T-helper 2 cell treated with Interferon-gamma antibody and Interleukin-4, amounts not matched to agents 100 ng/mL and 5 ng/mL, for 36 hours (primary cell): ENCODE measurements around the gene FSD1. TPM values are rescaled to one million over a fixed set of nuclear protein-coding genes. Genes with fewer than 3 reads are reported as not detected.
"Not testable (repeated sequence)": the region's sequence is repeated elsewhere in the genome, so short reads cannot be mapped to it uniquely, and the experiment has no call there.

Experiments
- intact Hi-C: fragments of 100-400 bp; cut with micrococcal nuclease; formaldehyde crosslinking; loops from one replicate; pipeline ENCODE4 v1.15.1; 2023
- total RNA-seq: library from RNA; stranded (reverse); gene quantifications from 2 replicates; pipeline ENCODE4 v1.2.3, GENCODE V29; 2022

Gene FSD1
- 12.6 and 13.8 TPM in 2 replicates for total RNA-seq

DNA sequence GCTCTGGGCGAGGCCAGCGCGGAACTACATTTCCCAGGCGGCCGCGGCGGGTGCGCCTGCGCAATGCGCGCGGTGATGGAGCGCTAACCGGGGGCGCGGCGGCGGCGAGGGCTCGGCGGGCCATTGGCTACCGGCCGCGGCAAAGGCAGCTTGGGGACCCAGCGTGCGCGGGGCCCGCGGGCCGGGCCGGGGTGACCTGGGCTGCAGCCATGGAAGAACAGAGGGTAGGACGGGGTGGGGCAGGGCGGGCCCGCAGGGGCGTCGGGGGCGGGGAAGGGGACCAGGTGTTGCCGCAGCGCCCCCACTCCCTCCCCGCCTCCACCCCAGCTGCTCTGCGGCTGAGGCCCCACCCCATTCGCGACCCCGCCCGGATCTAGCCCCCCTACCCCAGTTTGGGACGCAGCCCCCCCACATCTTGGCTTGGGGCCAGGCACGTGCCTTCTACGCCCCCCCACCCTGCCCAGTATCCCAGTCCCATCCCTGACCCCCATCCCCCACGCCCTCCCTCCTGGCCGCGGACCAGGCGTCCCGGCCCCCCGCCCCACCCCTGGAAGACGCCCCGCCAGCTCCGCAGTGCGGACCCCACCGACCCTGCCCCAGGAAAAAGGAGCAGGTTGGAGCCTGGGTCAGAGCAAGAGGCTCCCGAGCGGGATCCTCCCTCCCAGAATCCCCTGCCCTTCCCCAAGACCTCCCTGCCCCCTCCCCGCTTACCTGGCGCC, at the start of gene FSD1:
TSS of gene FSD1 (plus strand) at position 61 of the 719 bp plus-strand sequence. CDS start at position 210, 149 bp downstream.
- intact Hi-C loops = no loop called here

DNA sequence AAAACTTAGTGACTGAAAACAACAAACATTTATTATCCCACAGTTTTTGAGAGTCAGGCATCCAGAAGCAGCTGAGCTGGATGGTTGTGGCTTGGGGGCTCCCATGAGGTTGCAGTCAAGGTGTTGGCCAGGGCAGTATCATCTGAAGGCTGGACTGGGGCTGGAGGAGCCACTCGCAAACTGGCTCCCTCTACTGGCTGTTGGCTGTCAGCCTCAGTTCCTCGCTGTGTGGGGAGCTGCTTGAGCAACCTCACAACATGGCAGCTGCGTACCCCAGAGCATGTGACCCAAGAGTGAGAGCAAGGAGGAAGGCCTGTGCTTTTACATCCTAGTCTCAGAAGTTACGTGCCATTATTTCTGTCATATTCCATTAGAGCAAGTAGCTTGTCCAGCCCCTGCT, 47.8 kb upstream of the FSD1 start:
- intact Hi-C loops = no loop called here

DNA sequence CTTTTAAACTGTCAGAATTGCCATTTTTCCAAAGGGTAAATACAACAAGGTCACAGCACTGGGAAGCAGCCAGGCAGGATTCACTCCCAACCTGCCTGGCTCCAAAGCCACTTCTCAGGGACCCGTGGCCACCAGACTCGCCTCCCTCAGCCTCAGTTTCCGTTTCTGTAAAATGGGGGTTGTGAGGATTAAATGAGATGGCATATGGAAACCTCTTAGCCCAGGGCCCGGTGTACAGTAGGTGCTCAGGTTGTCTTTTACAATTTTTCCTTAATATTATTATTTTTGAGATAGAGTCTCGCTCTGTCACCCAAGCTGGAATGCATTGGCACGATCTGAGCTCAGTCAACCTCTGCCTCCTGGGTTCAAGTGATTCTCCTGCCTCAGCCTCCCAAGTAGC, 47.4 kb upstream of the FSD1 start:
- intact Hi-C loops = no loop called here

DNA sequence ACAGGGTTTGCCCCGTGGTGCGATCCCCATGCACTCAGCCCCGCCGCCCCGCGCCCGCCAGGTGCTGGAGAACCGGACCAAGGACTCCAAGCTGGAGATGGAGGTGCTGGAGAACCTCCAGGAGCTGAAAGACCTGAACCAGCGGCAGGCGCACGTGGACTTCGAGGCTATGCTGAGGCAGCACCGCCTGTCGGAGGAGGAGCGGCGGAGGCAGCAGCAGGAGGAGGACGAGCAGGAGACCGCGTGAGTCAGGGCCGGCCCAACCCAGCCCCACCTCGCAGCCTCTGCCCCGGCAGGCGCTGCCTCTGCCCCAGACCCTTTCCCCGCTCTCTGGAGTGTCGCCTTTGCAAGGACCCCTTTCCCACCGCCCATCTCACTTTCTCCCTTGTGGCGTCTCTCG, 46.2 kb upstream of the FSD1 start:
- intact Hi-C loops = no loop called here

DNA sequence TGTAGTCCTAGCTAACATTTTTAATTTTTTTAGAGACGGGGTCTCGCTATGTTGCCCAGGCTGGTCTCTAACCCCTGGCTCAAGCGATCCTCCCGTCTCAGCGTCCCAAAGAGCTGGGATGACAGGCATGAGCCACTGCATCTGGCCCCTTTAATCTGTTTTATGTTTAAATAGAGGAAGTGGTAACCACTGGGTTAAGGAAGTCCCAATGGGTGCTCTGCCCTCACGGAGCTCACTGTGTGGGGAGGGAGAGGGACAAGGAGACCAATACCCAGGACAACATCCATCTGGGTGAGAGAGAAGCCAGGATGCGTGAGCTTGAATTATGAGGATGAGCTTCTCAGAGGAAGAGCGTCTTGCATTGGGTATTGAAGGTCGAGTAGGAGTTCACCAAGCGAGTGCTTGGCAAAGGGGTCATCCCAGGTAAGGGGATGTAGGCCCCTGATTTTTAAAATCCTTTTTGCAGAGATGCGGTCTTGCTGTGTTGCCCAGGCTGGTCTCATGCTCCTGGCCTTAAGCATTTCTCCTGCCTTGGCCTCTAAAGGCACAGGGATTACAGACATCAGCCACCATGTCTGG, 43.7 kb upstream of the FSD1 start:
- intact Hi-C loops = no loop called here

DNA sequence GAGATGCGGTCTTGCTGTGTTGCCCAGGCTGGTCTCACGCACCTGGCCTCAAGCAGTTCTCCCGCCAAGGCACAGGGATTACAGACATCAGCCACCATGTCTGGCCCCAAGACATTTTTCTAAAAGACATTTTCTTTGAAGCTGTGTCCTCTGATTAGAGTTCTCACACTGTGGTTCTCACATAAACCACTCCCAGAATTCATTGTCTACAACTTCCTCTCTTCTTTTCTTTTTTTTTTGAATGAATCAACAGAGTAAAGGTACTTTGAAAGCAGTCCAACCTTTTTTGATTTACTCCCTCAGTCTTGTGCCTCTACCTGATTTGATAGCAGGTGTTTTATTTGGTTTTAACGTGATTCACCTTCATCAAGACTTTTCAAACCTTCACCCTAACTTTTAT, 39.6 kb upstream of the FSD1 start:
- intact Hi-C loops = no loop called here

DNA sequence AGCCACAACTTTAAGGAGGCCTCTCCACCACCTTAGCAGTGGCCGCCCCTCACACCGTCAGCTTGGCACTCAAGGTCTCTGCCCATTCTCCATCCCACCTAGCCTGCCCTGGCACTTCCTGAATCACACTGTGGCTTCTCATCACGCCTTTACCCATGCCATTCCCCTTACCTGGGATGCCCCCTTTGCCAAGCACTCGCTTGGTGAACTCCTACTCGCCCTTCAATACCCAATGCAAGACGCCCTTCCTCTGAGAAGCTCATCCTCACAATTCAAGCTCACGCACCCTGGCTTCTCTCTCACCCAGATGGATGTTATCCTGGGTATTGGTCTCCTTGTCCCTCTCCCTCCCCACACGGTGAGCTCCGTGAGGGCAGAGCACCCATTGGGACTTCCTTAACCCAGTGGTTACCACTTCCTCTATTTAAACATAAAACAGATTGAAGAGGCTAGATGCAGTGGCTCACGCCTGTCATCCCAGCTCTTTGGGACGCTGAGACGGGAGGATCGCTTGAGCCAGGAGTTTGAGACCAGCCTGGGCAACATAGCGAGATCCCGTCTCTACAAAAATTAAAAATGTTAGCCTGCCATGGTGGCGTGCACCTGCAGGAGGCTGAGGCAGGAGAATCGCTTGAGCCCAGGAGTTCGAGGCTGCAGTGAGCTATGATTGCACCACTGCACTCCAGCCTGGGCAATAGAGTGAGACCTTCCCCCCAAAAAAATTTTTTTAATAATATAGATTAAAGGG, 38.0 kb upstream of the FSD1 start:
- intact Hi-C loops = loop anchor here (2.0 kb wide), 1 partner anchor 258 kb away; no protein-coding TSS in a partner anchor

DNA sequence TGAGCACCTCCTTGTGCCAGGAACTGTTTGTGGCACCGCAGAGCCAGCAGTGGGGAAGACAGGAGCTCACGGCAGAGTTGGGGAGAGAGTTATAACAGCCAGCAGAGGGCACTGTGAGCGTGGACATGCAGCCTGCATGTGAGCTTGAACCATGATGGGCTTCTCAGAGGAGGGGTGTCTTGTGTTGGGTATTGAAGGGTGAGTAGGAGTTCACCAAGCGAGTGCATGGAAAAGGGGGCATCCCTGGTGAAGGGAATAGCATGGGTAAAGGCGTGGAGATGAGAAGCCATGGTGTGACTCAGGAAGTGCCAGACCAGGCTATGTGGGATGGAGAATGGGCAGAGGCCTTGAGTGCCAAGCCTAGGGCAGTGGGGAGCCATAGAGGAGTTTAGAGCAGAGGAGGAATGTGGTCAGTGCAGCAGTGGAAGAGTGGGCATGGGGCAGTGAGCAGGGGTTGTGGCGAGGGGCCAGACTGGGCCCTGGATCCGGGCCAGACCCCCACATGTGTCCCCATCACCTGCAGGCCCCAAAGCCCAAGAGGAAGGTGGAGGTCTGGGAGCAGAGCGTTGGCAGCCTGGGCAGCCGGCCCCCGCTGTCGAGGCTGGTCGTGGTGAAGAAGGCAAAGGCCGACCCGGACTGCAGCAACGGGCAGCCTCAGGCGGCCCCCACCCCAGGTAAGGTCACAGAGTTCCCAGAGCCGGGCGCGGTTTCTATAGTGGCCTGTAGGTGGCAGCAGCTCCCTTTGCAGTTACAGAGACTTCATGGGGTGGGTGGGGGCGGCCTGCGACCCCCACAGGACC, 37.1 kb upstream of the FSD1 start:
- intact Hi-C loops = loop anchor here (1.0 to 2.0 kb wide), 3 partner anchors 85 to 258 kb away; partner anchors contain the start of gene SH3GL1

DNA sequence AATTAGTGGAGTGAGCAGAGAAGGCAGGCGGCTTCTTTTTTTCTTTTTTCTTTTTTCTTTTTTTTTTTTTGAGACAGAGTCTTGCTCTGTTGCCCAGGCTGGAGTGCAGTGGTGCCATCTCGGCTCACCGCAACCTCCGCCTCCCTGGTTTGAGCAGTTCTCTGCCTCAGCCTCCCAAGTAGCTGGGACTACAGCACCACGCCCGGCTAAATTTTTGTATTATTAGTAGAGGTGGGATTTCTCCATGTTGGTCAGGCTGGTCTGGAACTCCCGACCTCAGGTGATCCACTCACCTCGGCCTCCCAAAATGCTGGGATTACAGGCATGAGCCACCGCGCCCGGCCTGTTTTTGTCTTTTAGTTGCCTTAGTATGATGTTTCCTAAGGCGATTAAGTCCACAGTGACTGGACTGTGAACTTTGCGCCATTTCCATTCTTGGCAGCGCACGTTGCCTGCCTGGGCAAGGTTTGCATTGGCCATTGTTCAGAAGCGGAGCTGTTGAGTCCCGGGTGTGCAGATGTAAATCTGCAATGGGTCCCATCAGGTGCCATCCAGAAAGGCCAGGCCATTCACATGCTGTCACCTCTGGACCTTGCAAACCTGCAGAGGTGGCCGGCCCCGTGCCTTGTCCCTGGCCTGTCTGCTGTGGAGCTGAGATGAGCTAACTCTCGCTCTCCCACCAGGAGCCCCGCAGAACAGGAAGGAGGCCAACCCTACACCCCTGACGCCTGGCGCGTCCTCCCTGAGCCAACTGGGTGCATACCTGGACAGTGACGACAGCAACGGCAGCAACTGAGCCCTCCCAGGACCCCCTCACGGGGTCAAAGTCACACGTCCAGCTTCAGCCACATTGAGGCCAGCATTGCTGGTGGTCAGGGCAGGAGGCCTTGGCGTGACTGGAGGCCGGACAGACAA, 36.2 kb upstream of the FSD1 start:
- intact Hi-C loops = loop anchor here (1.0 to 2.0 kb wide), 3 partner anchors 84 to 257 kb away; partner anchors contain the start of gene SH3GL1

DNA sequence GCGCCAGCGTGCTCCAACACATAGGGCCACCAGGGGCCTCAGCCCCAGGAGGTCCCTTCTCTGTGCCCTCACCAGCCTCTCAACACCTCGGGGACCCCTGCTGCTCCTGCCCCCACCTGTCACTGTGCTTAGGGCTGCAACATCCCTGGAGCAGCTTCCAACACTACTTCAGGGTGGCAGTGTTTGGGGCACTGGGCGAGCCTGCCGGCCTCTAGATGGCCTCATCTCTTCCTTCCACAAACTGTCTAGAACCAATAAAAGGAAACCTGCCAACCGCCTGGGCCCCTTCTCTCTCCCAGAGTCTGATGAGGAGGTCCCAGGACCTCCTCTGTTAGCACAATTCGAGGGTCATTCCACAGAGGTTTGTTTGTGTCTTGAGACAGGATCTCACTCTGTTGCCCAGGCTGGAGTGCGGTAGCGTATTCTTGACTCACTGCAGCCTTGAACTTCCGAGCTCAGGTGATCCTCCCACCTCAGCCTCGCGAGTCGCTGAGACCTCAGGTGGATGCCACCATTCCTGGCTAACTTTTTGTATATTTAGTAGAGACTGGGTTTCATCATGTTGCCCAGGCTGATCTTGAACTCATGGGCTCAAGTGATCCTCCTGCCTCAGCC, 35.5 kb upstream of the FSD1 start:
- intact Hi-C loops = no loop called here

DNA sequence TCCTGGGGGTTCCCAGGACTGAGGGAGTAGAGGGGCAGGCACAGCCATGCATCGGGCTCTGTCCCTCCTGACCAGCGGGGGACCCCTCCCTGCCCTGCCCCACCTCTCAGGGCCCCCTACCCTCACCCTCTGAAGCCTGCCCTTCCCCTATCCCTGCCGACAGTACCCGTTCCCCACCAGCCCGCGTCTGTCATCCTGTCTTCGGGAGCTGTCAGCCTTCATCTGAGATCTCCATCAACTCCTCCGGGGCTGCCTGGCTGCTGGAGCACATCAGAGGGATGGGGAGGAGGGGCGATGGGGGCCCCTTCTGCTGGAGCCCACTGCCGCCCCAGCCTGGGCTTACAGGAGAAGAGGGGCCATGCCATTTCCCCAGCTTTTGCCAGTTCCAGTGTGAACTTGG, 31.5 kb upstream of the FSD1 start:
- intact Hi-C loops = no loop called here

DNA sequence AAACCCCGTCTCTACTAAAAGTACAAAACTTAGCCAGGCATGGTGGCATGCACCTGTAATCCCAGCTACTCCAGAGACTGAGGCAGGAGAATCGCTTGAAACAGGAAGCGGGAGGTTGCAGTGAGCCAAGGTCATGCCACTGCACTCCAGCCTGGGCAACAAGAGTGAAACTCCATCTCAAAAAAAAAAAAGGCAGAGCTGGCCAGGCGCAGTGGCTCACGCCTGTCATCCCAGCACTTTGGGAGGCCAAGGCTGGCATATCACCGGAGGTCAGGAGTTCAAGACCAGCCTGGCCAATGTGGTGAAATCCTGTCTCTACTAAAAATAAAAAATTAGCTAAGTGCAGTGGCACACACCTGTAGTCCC, 30.1 kb upstream of the FSD1 start:
- intact Hi-C loops = not testable (repeated sequence)

DNA sequence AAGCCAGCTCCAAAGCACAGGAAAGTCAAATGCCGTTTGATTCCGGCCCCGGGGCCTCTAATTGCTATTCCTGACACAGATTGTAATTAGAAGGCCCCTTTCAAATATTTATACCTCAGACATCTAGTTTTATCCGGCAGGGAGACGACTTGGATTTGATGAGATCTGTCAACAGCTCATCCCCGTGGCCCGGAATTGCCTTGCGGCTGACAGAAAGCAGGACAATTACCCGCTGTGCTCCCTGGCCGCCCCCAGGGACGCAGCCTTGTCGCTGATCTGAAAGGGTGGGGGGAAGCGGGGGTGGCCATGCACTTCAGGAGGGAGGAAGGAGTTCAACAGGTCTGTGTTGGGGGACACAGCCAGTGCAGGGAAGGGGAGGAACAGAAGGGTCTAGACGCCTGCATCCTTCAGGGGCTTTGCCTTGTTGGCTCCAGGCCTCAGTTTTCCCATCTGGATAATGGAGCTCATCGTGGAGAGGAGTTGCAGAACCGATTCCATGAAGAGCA, 27.2 kb upstream of the FSD1 start:
- intact Hi-C loops = no loop called here

DNA sequence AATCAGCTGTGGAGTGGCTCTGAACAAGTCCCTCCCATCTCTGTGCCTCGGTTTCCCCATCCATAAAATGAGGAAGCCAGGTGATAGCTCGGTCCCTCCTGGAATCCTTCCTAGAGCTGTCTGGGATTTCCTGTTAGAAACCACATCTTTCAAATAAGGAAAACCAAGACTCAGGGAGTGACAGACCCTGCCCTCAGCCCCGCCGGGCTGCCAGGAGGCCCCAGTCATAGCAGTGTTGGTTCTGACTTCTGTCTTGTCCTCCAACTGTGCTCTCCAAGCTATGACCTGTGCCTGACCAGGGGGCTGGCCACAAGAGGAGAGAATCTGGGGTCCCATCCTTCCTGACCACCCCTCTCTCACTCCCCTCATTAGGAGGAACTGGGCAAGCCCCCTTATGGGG, 26.4 kb upstream of the FSD1 start:
- intact Hi-C loops = no loop called here

DNA sequence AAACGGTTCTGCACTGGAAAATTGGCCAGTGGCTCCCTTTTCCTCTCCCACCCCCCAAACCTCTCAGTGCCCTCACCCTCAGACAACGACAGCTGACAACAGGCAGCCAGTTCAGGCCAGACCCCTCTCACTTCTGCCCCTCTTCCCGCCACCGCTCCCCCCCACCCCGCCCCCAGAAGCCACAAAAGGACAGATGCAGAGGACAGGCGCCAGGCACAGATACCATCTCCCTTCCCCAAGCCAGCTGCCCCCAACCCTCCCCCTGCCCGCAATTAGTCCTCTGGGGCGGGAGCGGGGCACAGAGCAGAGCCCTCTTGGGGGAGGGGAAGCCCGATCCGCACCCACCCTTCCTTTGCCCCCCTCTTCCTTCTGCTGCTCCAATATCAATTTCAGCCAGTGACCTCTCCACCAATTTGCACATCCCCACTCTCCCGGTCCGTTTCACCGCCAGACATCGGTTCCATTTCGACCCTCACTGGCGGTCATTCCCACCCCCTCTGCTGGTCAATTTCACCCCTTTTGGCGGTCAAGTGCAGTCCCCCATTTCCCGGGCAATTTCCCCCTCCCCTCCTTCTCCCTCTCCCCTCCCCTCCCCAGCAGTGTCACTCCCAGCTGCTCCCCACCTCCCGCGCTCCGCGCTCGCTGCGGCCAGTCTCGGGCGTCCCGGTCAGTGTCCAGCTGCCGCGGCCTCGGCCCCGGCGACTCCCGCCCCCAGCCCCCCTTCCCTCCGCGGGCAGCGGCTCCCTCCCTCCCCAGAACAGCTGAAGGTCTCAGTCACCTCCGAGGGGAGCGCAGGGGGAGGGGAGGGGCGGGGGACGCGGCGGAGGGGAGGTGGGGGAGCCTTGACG, 25.8 kb upstream of the FSD1 start, which contains the start of gene SHD:
TSS of gene SHD (plus strand) at position 848 of the 848 bp plus-strand sequence. CDS start 798 bp downstream, outside the sequence.
- intact Hi-C loops = no loop called here

DNA sequence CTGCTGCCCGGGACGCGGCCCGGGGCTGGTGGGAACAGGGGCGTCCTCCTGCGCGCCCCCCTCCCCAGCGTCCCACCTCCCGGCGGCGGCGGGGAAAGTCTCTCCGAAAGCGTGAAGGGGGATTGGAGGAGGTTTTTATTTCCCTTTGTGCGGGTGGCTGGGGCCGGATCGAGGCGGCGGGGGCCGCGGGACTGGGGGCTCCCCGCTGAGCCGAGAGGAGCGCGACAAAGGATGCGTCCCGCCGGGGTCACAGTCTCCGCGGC, 25.2 kb upstream of the FSD1 start:
- intact Hi-C loops = no loop called here

DNA sequence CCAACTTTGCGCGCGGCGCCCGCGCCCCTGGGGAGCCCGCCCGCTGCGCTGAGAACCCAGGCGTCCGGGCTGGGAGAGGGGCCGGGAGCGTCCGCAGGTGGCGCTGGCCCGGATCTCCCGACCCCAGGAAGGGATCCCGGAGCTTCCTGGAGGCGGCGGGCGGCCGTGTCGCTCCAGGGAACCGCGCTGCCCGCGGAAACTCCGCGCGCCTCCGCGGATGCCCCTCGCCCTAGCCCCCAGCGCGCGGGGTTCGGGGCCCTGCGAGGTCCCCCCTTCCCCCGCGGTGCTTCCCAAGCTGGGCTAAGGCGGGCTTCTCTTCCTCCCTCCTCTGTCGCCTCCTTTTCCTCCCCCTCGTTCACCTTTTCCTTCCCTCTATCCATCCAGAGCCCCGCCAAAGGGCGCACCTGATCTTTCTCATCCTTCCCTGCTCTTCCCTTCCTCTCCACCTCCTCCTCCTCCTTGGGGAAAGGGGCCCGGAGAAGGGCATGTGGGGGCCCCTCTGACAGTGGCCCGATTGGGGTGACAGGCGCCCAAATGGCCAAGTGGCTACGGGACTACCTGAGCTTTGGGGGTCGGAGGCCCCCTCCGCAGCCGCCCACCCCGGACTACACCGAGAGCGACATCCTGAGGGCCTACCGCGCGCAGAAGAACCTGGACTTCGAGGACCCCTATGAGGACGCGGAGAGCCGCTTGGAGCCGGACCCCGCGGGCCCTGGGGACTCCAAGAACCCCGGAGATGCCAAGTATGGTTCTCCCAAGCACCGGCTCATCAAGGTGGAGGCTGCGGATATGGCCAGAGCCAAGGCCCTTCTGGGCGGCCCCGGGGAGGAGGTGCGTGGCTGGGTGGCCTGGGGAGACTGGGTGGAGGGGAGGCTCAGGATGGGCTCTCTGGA, 24.6 kb upstream of the FSD1 start:
- intact Hi-C loops = no loop called here
